HepG2 (cell line): Measurements from ENCODE around the gene TUBB. TPM values are rescaled to one million over a fixed set of nuclear protein-coding genes. Genes with fewer than 3 reads are reported as not detected.

Experiments used
- AHR ChIP-seq: IDR thresholded peaks from 2 replicates; pipeline ENCODE4 v1.6.1; 2018; ENCODE audit warnings: missing genetic modification reagents, missing compliant biosample characterization
- ATF5 ChIP-seq: sonication (generic); formaldehyde crosslinking; IDR thresholded peaks from 2 replicates; pipeline ENCODE4 v1.4.0; 2020; ENCODE audit warnings: mild to moderate bottlenecking, low read depth, missing genetic modification reagents
- CBX1 ChIP-seq: IDR thresholded peaks from one replicate; pipeline ENCODE4 v1.6.1; 2016; ENCODE audit warnings: antibody characterized with exemption, low read depth
- CC2D1A ChIP-seq: sonication (generic); formaldehyde crosslinking; IDR thresholded peaks from 2 replicates; pipeline ENCODE4 v1.8.1; 2023; ENCODE audit warnings: mild to moderate bottlenecking, missing genetic modification reagents
- EP300 ChIP-seq, 3 experiments: sonication (generic) in 1 of 3; formaldehyde crosslinking in 1 of 3; IDR thresholded peaks; 2 replicates each; pipeline versions ENCODE4 v1.5.1 to v1.6.1; 2011 to 2020; ENCODE audit warnings: low read depth in 2 of 3, low read length in 2 of 3, borderline replicate concordance in 1 of 3, improper control_type of control experiment in 1 of 3, mild to moderate bottlenecking in 1 of 3, missing genetic modification reagents in 1 of 3, moderate library complexity in 1 of 3
- FIP1L1 ChIP-seq: fragments of 200-400 bp; formaldehyde crosslinking; IDR thresholded peaks from 2 replicates; pipeline ENCODE4 v1.6.1; 2018; ENCODE audit warnings: low read depth, mild to moderate bottlenecking, low read length, moderate library complexity, borderline replicate concordance; ENCODE audit not compliant: insufficient read depth
- HDAC6 ChIP-seq: fragments of 200-600 bp; sonication (generic); IDR thresholded peaks from 2 replicates; pipeline ENCODE4 v1.7.0; 2017; ENCODE audit warnings: mild to moderate bottlenecking, antibody characterized with exemption, low read length, low read depth
- HMG20A ChIP-seq: IDR thresholded peaks from 2 replicates; pipeline ENCODE4 v1.6.1; 2016; ENCODE audit warnings: borderline replicate concordance
- IRF2 ChIP-seq: IDR thresholded peaks from 2 replicates; pipeline ENCODE4 v1.6.1; 2018; ENCODE audit warnings: missing genetic modification reagents, missing compliant biosample characterization
- NR2F6 ChIP-seq, 2 experiments: IDR thresholded peaks; 2 replicates each; pipeline ENCODE4 v1.6.1; 2016; ENCODE audit warnings: antibody characterized with exemption in 1 of 2, mild to moderate bottlenecking in 1 of 2
- NR3C1 ChIP-seq: sonication (generic); formaldehyde crosslinking; IDR thresholded peaks from 2 replicates; pipeline ENCODE4 v1.4.0; 2020; ENCODE audit warnings: missing genetic modification reagents
- PHF20 ChIP-seq: sonication (generic); formaldehyde crosslinking; IDR thresholded peaks from 2 replicates; pipeline ENCODE4 v1.5.0; 2020; ENCODE audit warnings: mild to moderate bottlenecking, missing genetic modification reagents
- RBM22 ChIP-seq: fragments of 200-400 bp; formaldehyde crosslinking; optimal IDR thresholded peaks from 2 replicates; pipeline ENCODE3; 2017; ENCODE audit warnings: mild to moderate bottlenecking, low read length, moderate library complexity
- THAP7 ChIP-seq: sonication (generic); formaldehyde crosslinking; IDR thresholded peaks from 2 replicates; pipeline ENCODE4 v1.8.1; 2023; ENCODE audit warnings: mild to moderate bottlenecking, missing genetic modification reagents
- ZNF180 ChIP-seq: sonication (generic); formaldehyde crosslinking; IDR thresholded peaks from 2 replicates; pipeline ENCODE4 v1.4.0; 2020; ENCODE audit warnings: low read depth, missing genetic modification reagents, borderline replicate concordance
- ZNF30 ChIP-seq: sonication (generic); formaldehyde crosslinking; IDR thresholded peaks from 2 replicates; pipeline ENCODE4 v1.5.0; 2020; ENCODE audit warnings: mild to moderate bottlenecking, missing genetic modification reagents
- ZNF431 ChIP-seq: sonication (generic); formaldehyde crosslinking; IDR thresholded peaks from 2 replicates; pipeline ENCODE4 v1.9.0; 2022; ENCODE audit warnings: missing genetic modification reagents, low read depth, mild to moderate bottlenecking, borderline replicate concordance
- ZNF598 ChIP-seq: sonication (generic); formaldehyde crosslinking; IDR thresholded peaks from 2 replicates; pipeline ENCODE4 v1.5.1; 2020; ENCODE audit warnings: mild to moderate bottlenecking, missing genetic modification reagents, borderline replicate concordance
- ZNF776 ChIP-seq: sonication (generic); formaldehyde crosslinking; IDR thresholded peaks from 2 replicates; pipeline ENCODE4 v1.4.0; 2020; ENCODE audit warnings: mild to moderate bottlenecking, missing genetic modification reagents
- polyA plus RNA-seq, 8 experiments: library from polyadenylated mRNA; depleted of rRNA in 3 of 8; stranded (reverse) in 7 of 8; unstranded in 1 of 8; fragments of >200 nt; fragmentation: Illumina TruSeq in 4 of 8; extraction: Trizol in 4 of 8; gene quantifications; 2 replicates each; pipeline versions ENCODE4 v1.2.1 to v1.2.3, GENCODE V29; 2011 to 2016; ENCODE audit warnings: low read depth in 4 of 8, missing spikeins in 1 of 8, mixed read lengths in 1 of 8; ENCODE audit not compliant: insufficient read depth in 1 of 8
- total RNA-seq, 5 experiments: library from RNA; depleted of rRNA; stranded (reverse); fragments of >200 nt; fragmentation: Illumina TruSeq; extraction: Trizol; gene quantifications; 2 replicates each; pipeline ENCODE4 v1.2.3, GENCODE V29; 2016; ENCODE audit warnings: low read depth in 1 of 5
- TF ChIP-seq, protein P1 (sequence below): sonication (generic); formaldehyde crosslinking; IDR thresholded peaks from 2 replicates; pipeline ENCODE4 v1.4.0; 2020; ENCODE audit warnings: missing genetic modification reagents, mild to moderate bottlenecking, borderline replicate concordance
- TF ChIP-seq, protein P2 (sequence below): IDR thresholded peaks from 2 replicates; pipeline ENCODE4 v1.6.1; 2016
- TF ChIP-seq, protein P3 (sequence below): sonication (generic); formaldehyde crosslinking; IDR thresholded peaks from 2 replicates; pipeline ENCODE4 v1.4.0; 2020; ENCODE audit warnings: mild to moderate bottlenecking, missing genetic modification reagents

The TUBB gene
- total and polyA plus RNA-seq, 2 of the 13 experiments (the other 11 are each of a cell fraction or from before 2014, with no cell fraction given) = 911 to 1,163 TPM

GRCh38 chr6:30678964-30679726 lies 41.0 kb upstream of the TUBB start (continued):
- 0 out of 4 replicates have a peak, but pooled peaks of 1 of the 2 experiments have one; percentile 35 for TF ChIP-seq EP300 (IDR thresholded peaks at IDR 0.05; ENCODE audit: low read depth in 2 of 2, low read length in 2 of 2)
- no peak for TF ChIP-seq EP300 (CRISPR knock-in tag; IDR thresholded peaks at IDR 0.05; ENCODE audit: borderline replicate concordance)
- TF ChIP-seq, protein P1, sequence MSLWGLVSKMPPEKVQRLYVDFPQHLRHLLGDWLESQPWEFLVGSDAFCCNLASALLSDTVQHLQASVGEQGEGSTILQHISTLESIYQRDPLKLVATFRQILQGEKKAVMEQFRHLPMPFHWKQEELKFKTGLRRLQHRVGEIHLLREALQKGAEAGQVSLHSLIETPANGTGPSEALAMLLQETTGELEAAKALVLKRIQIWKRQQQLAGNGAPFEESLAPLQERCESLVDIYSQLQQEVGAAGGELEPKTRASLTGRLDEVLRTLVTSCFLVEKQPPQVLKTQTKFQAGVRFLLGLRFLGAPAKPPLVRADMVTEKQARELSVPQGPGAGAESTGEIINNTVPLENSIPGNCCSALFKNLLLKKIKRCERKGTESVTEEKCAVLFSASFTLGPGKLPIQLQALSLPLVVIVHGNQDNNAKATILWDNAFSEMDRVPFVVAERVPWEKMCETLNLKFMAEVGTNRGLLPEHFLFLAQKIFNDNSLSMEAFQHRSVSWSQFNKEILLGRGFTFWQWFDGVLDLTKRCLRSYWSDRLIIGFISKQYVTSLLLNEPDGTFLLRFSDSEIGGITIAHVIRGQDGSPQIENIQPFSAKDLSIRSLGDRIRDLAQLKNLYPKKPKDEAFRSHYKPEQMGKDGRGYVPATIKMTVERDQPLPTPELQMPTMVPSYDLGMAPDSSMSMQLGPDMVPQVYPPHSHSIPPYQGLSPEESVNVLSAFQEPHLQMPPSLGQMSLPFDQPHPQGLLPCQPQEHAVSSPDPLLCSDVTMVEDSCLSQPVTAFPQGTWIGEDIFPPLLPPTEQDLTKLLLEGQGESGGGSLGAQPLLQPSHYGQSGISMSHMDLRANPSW (CRISPR knock-in tag) = 0 out of 2 replicates have a peak, but pooled peaks have one; percentile 5
- TF ChIP-seq FIP1L1 = no peak
- TF ChIP-seq ZNF431 (CRISPR knock-in tag) = no peak
- no peak for TF ChIP-seq CBX1
- peak; percentile 89 for TF ChIP-seq IRF2 (CRISPR knock-in tag)
- TF ChIP-seq CC2D1A (CRISPR knock-in tag) = no peak
- TF ChIP-seq ZNF598 (CRISPR knock-in tag) = peak; percentile 71; the same call in 1 of the 2 replicates
- TF ChIP-seq ZNF30 = no peak
- 0 out of 2 replicates have a peak, but pooled peaks have one; percentile 33 for TF ChIP-seq AHR
- TF ChIP-seq THAP7 (CRISPR knock-in tag) = no peak
- TF ChIP-seq HMG20A (CRISPR knock-in tag) = no peak
- TF ChIP-seq RBM22 = no peak
- TF ChIP-seq ZNF776 (CRISPR knock-in tag) = 0 out of 2 replicates have a peak, but pooled peaks have one; percentile 61
- TF ChIP-seq, protein P2, sequence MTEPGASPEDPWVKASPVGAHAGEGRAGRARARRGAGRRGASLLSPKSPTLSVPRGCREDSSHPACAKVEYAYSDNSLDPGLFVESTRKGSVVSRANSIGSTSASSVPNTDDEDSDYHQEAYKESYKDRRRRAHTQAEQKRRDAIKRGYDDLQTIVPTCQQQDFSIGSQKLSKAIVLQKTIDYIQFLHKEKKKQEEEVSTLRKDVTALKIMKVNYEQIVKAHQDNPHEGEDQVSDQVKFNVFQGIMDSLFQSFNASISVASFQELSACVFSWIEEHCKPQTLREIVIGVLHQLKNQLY = peak; percentile 61
- no peak for TF ChIP-seq PHF20 (CRISPR knock-in tag)
- TF ChIP-seq ZNF180 = no peak
- no peak for TF ChIP-seq ATF5 (CRISPR knock-in tag)
- no peak for TF ChIP-seq NR3C1 (CRISPR knock-in tag)
- TF ChIP-seq, protein P3, sequence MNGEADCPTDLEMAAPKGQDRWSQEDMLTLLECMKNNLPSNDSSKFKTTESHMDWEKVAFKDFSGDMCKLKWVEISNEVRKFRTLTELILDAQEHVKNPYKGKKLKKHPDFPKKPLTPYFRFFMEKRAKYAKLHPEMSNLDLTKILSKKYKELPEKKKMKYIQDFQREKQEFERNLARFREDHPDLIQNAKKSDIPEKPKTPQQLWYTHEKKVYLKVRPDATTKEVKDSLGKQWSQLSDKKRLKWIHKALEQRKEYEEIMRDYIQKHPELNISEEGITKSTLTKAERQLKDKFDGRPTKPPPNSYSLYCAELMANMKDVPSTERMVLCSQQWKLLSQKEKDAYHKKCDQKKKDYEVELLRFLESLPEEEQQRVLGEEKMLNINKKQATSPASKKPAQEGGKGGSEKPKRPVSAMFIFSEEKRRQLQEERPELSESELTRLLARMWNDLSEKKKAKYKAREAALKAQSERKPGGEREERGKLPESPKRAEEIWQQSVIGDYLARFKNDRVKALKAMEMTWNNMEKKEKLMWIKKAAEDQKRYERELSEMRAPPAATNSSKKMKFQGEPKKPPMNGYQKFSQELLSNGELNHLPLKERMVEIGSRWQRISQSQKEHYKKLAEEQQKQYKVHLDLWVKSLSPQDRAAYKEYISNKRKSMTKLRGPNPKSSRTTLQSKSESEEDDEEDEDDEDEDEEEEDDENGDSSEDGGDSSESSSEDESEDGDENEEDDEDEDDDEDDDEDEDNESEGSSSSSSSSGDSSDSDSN (CRISPR knock-in tag) = peak; percentile 42
- TF ChIP-seq HDAC6 = no peak
- no peak for TF ChIP-seq NR2F6 (IDR thresholded peaks at IDR 0.05)
- TF ChIP-seq NR2F6 (CRISPR knock-in tag; IDR thresholded peaks at IDR 0.05) = peak; percentile 55; the same call in 1 of the 2 replicates
